Stimulated activated CD4-positive, alpha-beta T cell treated with anti-CD3 and anti-CD28 coated beads, Interleukin-4, amount 100 ng/mL, for 4 hours (primary cell): ENCODE measurements around the gene MOCS3.
"Not testable (repeated sequence)": the region's sequence is repeated elsewhere in the genome, so short reads cannot be mapped to it uniquely, and the experiment has no call there.

Experiments
- DNase-seq, 2 experiments: peaks; one replicate each; pipeline ENCODE4 v3.0.0-alpha.2; 2020

MOCS3 gene

GRCh38 chr20:50932016-50932485 lies 26.6 kb upstream of the MOCS3 start:
- no peak for DNase-seq

- DNase-seq, result no peak
Observed at GRCh38 chr20:50932691-50933280, 25.8 kb upstream of the MOCS3 start.

GRCh38 chr20:50933589-50933988 lies 25.0 kb upstream of the MOCS3 start:
- no peak for DNase-seq

DNA sequence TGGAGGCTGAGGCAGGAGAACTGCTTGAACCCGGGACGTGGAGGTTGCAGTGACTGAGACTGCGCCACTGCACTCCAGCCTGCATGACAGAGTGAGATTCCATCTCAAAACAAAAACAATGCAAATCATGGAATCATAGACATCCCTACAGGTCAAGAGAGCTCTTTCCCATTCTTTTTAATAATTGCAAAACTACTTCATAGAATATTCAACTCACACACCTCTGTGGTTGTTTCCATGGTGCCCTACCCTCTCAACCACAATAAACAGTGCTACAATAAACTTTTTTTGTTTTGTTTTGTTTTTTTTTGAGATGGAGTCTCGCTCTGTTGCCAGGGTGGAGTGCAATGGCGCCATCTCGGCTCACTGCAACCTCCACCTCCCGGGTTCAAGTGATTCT lies 15.5 kb upstream of the MOCS3 start:
- DNase-seq, result no peak

GRCh38 chr20:50948132-50948785 lies 10.4 kb upstream of the MOCS3 start:
- DNase-seq, result no peak

DNA sequence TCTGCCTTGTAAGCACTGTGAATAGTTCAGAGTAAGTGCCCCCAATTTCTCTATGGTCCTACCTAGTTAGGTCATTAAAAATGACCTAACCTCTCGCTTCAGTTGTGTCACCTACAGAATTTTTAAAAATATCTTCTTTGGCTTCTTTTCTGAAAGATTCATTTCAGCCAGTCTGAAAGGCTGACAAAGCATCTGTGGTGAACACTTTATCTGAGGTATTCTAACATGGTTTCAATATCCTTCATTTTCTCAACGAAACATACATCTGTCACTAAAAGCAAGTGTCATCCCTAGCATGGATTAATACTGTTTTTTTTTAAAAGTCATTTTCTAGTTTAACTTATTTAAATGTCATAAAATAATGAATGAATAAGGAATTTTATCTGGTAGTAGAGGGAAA lies 5.4 kb upstream of the MOCS3 start:
- DNase-seq, result no peak

GRCh38 chr20:50953821-50954220 lies 4.8 kb upstream of the MOCS3 start:
- DNase-seq, result no peak

DNA sequence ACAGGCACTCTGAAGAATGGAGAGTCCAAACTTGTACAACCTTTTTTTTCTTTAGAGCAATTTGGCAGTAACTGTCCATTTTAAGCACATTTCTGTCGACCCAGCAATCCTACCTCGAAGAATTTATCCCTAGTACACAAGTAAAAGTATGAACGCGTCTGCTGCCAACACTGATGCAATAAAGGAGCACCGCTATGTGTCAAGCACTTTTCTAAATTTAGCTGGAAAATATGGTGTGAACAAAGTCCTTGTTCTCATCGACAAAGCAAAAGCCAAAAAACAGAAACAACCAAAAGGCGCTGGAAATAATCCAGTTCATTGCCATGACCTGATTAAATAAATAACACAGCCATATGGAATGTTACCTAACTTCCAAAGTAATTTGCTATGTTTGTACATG lies 1.3 kb upstream of the MOCS3 start:
- no peak for DNase-seq

DNA sequence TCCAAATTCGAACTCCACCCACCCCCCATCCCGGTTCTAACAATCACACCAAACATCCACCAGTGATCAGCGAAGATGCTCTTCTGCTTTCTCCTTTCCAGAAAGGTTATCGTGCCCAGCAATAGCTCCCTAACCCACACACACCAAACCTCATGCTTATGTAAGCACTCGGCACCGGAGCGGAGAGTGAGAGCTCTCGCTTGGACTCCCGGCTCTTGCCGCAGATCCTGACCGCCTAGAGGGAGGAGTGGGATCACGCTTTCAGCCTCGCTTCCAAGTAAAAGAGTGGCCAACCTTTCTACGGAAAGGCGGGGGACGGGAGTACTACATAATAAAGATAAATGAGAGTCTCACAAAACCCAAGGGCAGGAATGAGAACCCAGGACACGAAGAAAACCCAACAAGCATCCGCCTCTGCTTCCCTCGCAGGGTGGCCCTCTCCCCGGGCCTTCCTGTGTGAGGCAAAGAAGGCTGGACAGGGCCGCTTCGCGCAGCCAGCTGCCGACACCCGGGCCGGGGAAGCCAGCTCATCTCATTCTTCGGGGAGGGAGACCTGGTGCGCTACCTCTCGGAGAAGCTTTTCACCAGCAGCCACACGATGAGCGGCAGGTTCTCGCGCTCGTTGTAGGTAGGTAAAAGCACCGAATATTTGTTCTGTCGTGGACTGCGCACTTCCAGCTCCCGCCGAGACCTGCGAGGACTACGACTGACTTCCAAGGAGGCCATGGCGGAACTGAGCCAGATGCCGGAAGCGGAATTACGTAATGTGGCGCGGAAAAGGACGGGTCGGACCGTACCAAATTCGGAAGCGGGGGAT lies 612 bp upstream of the MOCS3 start, which contains the start of gene DPM1:
TSS of gene DPM1 (minus strand) at position 735 of the 817 bp plus-strand sequence. CDS start at position 726, 9 bp downstream.
- peak; percentile 80 to 83 for DNase-seq

GRCh38 chr20:50959543-50960126 lies 1.0 kb downstream of the MOCS3 start:
- DNase-seq, result no peak

DNA sequence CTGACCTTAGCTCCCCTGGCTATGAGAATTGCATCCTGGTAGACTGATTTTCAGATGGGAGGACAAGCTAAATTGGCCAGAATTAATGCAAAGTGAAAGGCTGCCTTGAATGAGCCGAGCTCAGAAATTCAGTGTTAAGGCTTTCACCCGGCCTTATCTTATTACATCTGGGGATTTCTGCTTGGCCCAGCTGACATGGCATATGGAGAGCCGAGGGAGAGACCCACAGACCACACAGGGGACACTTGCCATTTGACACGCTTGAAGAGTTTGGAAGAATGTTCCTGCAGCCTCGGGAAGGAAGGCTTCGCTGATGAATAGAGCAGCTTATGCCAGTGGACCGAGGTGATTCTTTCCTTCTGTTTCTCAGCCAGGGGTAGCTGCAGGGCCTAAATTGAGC lies 9.0 kb downstream of the MOCS3 start:
- DNase-seq, result no peak

DNA sequence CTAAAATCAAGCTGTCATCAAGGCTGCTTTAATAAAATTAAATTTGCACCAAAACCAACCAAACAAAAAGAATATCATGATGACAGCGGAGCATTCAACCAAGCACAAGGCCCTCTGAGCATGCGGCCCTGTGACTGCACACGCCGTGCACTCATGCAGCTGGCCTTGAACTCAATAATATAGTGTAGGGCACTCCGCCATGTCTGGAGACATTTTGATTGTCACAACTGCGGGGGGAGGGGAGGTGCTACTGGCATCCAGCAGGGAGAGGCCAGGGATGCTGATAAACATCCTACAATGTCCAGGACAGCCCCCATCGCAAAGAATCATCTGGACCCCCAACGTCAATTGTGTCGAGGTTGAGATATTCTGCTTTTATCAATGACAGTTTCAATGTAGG lies 9.7 kb downstream of the MOCS3 start:
- no peak for DNase-seq

GRCh38 chr20:50969435-50969834 lies 10.8 kb downstream of the MOCS3 start:
- DNase-seq, result no peak

DNA sequence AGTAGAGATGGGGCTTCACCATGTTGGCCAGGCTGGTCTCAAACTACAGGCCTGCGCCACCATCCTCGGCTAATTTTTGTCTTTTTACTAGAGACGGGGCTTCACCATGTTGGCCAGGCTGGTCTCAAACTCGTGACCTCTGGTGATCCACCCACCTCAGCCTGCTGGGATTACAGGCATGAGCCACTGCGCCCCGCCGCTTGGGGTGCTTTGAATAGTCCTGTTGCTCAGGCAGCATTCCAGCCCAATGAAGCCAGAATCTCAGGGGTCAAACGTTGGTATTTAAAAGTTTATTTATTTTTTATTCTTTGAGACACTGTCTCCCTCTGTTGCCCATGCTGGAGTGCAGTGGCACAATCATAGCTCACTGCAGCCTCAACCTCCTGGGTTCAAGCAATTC lies 11.3 kb downstream of the MOCS3 start:
- no peak for DNase-seq

GRCh38 chr20:50975701-50976330 lies 17.2 kb downstream of the MOCS3 start:
- DNase-seq, result no peak

GRCh38 chr20:50977066-50978021 lies 18.7 kb downstream of the MOCS3 start:
- no peak for DNase-seq

GRCh38 chr20:50978533-50978932 lies 19.9 kb downstream of the MOCS3 start:
- not testable (repeated sequence) for DNase-seq

DNA sequence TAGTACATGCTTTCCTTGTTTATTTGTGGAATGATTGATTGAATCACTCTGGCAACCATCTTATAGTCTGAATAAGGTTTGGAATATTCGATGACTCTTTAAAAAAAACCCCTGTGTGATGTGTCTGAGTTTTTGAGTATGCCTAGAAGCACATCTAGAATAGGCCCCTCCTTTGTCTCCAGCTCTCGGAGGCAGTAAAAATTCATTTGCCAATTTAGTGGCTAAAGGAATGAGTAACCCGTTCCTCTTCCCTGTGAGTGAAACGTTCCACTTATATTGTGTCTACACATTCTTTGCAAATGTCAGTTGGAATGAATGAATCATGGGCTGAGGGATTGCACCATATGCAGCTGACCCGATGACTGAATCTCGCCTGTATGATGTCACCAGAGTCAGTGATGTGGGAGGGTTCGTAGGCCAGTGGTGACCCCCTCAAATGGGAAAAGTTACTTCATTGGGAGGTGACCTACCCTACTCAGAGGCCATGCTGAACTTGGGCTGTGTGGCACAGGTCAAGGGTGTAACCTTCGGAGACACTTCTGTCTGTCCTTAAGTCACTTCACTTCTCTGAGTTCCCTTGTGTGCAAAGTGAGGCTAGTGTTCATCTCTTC lies 21.6 kb downstream of the MOCS3 start:
- no peak for DNase-seq

GRCh38 chr20:50980851-50981713 lies 22.5 kb downstream of the MOCS3 start:
- peak; percentile 42 to 55 for DNase-seq

GRCh38 chr20:50981714-50982048 lies 23.1 kb downstream of the MOCS3 start:
- no peak for DNase-seq
